GM19372 (cell line): ENCODE data around the gene ARID1B.
"Not testable (repeated sequence)": the region's sequence is repeated elsewhere in the genome, so short reads cannot be mapped to it uniquely, and the experiment has no call there.

Experiments used
- ATAC-seq: cut with Tn5 transposase; IDR thresholded peaks from one replicate; pipeline ENCODE4 v1.9.1; 2021; ENCODE audit warnings: mild to moderate bottlenecking, low read depth, moderate library complexity; ENCODE audit not compliant: unreplicated experiment

Gene ARID1B

DNA sequence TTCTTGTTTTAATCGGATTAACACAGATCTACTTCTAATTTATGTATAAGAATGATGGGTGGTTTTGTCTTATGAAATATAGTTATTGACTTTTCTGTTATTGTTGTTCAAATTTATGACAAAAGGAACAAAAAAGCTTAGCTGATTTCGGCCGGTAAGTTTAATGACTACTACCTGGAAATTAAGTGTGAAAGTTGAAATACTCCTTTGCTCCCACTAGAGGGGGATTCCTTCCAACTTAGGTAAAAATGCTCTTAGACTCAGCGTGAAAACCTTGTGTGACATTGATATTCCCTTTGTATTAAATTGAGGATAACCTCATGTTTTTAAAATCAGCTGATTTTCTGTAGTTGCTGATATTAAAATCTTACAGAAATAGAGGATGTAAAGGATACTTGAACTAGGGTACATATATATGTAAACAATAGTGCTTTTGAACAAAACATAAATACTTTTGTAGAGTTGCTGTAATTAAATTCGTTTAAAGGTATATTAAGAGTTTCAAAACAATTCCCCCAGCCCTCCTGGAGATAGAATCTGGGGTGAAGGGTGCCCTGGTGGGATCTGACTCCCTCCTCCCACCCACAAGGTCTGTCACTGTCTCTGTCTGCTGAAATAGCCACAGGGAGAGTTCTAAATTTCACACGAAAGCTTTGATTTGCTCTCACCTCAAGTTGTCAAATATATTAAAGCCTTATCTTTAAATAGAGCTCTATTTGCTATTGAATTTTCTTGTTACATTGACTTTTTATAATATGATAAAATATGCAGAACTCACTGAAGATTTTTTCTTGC lies 257.5 kb downstream of the ARID1B start:
- ATAC-seq = no peak

DNA sequence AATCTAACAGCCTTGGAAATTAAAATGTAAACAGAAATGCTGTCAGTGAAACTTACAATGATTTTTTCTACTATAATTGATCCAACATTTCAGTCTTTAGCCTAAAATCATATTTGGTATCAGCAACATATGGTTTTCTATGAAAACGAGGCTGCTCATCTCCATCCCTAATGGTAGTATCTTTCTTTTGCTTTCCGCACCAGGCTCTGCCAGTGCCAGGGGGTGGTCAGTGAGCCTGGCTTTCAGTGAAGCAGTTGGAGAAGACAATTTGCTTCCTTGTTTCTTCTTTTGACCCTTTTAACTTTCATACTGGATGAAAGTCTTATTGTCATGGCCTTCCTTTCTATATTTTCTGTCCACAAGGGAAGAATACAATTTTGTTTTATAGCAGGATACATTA lies 258.4 kb downstream of the ARID1B start:
- ATAC-seq = no peak

DNA sequence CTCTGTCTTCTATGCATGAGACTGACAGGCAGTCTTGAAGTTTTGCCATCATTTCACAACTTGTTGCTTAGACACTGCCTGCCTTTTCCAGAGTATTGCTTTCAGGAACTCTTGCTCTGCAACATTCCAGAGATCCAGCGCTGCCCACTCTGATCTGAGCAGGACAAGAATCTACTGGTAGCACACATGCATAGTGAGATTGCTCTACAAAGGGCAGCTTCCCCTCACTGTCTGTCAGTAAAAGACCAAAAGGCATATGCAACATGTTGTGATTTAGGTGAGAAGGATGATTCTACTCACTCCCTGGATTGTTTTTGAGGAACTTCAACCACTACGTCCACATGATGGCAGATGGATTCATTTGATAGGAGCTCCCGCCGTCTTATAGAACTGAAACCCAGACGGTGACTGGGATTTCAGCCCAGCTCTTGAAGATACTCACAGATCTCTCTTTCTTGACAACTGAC lies 259.1 kb downstream of the ARID1B start:
- no peak for ATAC-seq

DNA sequence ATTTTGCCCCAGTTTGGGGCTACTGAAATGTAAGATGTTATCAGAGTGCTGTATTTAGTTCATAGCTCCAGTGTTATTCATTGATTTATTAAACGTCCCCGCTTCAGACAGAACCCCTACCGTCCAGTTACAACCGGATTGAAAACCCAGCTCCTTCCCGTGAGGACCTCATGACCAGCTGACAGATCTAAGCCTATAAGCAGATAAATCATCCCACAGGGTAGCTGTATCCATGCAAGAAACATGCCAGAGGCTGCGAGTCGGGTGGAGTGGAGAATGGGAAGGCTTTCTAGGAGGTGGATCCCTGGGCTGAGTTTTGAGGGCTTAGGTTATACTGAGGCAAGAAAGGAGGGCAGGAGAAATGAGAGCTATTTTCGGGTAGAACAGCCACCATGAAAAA lies 260.0 kb downstream of the ARID1B start:
- no peak for ATAC-seq

DNA sequence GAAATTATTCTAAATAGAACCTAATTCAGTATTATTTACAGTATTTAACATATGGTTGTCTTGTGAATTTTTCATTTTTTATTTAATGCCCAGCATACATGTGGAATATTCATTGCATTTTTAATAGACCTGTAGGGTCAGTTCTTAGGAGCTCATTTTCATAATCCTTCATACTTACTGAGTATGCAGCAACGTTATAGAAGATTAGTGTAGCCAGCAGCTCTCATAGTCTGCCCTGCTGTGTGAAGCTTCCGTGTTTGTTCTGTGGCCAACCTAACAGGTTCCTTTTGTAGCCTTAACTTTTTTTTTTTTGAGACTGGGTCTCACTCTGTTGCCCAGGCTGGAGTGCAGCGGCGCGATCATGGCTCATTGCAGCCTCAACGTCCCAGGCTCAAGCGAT lies 261.4 kb downstream of the ARID1B start:
- ATAC-seq = no peak

DNA sequence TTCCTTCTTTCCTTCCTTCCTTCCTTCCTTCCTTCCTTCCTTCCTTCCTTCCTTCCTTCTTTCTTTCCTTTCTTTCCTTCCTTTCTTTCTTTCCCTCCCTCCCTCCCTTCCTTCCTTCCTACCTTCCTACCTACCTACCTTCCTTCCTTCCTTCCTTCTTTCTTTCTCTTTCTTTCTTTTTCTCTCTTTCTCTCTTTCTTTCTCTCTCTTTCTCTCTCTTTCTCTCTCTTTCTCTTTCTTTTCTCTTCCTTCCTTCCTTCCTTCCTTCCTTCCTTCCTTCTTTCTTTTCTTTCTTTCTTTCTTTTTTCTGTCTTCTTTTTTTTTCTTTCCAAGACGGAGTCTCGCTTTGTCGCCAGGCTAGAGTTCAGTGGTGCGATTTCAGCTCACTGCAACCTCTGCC lies 262.5 kb downstream of the ARID1B start:
- ATAC-seq = not testable (repeated sequence)

DNA sequence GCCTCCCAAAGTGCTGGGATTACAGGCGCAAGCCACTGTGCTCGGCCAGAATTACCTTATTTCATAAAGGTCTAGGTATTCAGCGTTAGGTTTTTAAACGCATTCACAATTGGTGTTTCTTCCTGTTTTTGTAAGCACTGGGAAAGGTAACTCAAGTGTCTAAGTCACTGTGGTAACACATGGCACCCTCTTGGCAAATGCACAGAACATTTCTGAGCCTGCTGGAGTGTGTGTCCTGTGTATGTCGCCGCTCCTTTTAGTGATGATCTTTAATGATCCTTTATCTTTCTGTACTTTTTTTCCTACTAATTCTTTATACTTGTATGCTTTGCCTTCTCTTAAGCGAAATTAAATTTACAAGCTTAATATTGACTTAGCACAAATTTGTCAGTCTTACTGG lies 263.0 kb downstream of the ARID1B start:
- no peak for ATAC-seq

DNA sequence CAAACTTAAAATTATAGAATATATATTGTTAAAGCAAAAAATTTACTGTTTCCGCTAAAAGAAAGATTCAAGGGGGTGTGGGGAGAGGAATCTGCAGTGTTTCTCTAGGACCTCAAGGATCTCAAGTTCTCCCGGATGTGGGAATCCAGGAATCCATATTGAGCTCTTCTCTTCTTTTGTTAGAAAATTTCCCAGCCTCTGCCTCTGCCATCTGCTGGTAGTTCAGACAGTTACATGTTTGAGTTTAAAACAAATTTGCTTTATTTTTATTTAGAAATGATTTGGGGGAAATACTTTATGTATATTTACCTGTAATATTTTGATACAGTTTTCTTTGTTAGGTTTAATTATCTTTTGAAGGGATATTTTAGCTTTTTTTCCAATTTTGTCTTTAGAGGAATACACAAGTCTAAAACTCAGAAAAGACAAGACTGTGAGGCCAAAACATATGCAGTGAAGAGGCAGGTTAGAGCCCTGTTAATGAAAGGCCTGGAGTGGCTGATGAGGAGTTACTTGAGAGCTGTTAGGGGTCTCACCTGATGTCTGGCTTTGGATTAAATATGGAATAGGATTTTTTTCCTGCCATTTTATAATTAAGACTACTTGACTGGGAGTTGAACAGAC lies 268.8 kb downstream of the ARID1B start:
- no peak for ATAC-seq

DNA sequence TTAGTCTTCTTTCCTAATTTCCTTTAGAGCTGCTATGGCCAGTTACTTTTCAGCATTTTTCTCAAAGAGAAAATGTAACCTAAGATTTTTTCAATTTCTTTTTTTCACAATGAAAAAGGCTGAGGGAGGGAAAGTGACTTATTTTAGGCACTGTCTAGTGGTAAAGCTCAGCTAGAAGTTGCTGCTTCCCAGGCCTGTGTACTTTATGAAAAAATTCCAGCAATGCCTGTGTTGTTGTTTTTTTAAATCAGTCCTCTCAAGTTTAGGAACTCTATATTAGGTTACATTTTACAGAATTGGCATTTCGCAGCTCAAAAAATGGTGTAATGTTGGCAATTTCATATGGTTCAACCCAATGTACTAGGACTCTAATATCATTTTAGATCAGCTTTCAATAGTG lies 269.6 kb downstream of the ARID1B start:
- ATAC-seq = no peak

DNA sequence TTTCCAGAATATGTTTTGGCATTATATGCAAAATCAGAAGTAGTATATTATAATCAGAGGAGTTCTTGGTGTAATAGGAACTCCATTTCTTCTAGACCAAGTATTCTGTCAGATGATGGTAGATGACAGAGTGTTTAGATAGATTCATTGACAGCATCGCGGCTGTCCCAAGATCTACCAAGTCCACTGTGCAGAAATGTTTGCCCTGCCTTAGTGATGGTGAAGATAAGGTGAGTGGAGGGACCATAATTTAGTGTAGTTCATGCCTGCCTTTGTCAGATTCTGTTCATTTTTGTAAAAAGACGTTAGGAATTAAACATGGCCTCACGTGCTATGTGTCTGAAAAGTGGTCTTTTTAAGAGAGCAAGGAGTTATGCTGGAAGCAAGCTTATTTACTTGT lies 270.1 kb downstream of the ARID1B start:
- ATAC-seq = no peak

DNA sequence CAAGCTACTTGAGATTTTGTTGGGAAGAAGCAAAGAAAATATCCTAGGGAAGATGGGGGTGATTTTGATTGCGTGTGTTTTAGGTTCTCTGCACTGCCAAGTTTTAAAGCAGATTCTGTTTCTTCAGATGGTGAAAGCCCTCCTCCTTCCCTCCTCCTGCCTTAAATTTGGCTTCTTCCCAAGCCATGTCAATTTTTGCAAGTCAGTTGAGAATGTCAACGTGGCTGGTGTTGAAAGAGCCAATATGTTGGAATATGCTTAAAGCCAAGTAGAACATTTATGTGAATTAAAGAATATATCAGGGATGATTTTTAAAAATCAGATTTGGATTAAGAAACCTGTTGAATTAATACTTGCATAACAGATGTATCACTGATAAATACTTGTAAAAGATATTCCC lies 270.8 kb downstream of the ARID1B start:
- no peak for ATAC-seq

DNA sequence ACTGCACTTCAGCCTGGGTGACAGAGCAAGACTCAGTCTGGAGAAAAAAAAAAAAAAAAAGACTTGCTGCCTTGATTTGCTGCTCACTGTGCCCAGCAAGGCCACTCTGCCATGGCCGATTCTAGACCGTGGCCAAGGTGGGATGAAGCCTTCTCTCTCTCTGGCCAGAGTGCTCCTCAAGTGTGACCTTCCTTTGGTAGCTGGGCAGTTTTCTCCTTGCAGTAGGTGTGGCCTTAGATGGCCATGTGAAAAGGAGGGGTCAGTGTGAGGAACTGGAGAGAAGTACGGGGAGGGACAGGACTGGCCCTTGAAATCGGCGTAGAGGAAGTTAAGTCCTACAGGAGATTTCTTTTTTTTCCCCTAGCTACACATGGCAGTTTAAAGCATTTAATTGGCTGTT lies 272.0 kb downstream of the ARID1B start:
- ATAC-seq = no peak

DNA sequence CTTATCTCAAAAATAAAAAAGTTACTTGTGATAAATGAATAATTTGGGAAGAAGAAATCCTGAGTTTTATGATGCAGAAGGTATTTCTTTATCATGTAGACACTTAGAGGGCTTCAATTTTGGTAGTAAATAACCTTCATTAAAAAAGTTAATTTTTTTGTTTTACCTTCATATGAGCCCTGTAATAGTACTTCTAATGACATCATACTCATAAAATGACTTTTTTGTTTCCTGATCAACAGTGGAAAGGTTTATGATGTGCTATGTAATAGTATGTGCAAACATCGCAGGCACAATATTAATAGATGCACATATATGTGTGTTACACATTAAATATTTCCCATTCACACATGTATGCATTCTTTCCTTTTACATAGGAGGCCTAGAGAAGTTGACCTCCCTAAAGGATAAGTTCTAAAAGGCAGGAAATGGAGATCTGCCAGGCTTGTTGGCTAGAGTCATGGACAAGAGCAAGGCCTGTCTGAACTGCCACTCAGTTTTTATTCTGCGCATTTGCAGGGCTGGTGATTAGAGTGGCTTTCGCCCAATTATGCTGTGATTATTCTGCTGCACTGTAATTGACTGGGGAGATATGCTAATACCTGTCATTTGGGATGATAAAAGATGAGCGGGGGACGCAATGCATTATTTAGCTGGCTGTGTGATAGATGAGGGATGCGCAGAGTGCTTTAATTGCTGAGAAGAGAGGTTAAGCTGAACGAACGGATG lies 273.5 kb downstream of the ARID1B start:
- ATAC-seq = no peak

DNA sequence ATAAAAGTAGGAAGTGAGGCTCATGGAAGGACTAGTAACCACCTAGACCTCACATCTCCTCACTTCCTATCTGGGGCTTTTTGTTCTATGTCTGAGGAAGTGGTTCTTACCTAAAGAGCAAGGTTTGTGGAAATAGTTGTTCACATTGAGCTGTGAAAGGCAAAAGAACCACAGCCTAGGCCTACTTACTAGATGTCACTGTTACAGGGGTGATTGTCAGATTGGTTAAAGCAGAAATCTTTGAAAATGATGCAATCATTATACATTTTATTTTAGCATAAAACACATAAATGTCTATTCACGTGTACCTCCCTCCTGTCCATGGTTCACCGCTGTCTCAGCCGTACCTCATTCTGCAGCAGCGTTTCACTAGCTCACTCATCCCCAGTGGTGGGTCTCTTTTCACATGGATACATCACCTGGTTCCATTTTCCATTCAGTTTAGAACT lies 277.4 kb downstream of the ARID1B start:
- peak; percentile 64 for ATAC-seq

DNA sequence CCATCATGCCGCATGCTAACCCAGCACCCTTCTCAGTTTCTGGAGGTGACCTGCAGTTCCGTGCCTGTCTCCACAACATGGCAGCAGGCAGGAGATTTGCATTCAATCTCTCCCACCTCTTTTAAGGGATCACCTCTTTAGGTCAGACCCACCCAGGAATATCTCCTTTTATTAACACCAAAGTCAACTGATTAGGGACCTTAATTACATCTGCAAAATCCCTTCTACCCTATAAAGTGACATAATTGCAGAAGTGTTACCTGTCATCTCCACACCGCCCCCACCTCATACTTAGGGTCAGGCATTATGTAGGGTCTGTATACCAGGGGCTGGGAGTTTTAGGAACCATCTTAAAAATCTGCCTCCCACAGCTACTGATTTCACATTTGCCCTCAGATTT lies 278.7 kb downstream of the ARID1B start:
- ATAC-seq = no peak

DNA sequence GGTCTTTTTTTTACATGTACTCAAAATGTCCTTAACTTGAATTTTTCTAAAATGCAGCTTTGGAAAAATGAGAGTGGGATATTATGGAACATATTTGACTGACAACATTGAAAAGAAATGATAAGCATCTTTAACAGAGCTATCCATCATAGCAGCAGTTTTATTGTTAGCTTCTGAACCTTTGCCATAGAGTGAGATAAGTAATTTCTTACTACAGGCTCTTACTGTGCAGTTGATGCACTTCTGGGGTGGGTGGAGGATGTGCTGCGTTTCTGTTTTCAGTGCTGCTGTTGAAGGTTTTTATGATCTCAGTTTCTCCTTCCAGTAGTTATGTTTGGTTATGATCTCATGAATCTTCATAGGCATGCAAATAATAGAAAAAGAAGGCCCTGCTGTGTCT lies 279.1 kb downstream of the ARID1B start:
- no peak for ATAC-seq

DNA sequence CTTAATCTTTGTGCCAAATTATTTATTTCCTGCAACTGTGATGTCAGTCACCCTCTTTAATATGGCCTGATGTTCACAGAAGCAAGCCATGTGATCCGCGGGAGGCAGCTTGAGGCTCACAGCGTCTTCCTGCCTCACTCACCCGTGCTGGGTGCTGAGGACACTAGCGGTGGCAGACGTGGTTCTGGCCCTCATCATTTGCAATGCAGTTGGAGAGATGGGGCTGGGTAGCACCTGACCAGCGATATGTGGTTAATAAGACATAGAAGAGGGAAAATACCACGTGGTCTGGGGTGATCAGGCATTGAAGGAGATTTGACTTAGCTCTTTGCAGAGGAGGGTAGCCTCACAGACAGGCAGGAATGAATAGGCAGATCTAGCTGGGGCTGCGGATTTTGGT lies 281.4 kb downstream of the ARID1B start:
- no peak for ATAC-seq

DNA sequence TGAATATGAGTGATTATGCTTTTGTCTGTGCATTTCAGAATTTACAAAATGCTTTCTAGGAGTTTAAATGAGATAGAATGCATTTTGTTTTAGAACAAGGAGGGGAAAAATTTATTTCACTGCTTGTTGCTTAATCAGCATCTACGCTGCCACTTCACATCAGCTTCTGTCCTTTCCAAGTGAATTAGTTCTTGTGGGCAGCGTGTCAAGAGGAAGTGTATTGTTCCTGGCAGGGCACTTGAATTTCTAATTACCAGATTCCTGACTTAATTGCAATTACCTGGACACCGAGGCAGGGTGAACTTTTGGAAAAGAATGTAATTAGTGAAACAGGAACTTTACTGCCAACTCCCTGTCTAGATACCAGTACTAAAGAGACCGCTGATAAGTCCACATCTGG lies 282.6 kb downstream of the ARID1B start:
- ATAC-seq = no peak

DNA sequence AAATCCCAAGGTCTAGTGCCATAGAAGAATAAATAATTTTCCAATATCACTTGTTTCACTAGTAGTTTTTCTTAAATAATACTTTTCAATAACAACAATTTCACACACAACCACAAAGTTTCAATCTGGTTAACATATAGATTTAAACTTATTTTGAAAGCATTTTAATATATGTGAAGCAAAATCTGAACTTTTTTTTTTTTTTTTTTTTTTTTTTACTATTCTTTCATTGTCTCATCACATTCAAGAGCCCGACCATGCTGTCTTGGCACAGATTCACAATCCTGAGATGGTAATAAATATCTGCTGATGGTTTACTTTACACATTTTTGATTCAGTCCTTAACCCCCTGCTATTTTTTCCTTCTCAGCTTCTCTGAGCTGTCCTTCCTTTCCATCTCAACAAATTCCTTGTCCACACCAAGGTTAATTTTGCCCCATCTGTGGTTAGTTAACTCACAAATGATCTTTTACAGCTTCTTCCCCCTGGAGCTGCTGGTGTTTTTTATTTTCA lies 283.3 kb downstream of the ARID1B start:
- ATAC-seq = no peak

DNA sequence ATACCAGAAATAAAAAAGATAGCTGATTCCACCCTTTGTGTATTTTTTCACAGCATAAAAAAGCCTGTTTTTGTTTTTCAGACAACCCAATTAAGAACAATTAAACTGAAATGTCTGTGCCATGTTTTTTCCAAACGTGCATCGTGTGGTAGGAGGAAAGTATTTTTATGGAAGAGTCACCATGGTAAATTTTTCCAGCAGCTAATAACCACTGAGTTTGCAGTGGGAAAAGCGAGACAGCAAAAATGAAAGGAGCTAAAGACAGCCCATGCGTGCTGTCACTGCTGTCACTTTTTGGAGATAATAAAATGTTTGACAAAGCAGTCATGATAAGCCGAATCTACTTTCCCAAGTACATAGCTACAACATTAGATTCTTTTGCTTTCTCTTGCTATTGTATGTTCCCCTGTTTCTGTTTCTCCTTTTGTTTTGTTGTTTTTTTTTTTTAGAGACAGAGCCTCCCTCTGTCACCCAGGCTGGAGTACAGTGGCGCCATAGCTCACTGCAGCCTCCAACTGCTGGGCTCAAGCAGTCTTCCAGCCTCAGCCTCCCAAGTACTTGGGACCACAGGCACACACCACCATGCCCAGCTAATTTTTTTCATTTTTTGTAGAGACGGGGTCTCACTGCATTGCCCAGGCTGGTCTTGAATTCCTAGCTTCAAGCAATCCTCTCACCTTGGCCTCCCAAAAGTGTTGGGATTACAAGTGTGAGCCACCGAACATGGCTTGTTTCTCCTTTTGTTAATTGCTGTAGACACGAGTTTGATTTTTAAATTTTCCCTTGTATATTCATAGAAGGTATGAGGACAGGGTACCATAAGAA lies 284.8 kb downstream of the ARID1B start:
- ATAC-seq = no peak
